SHP77 treated with DMSO at 0.1 percent for 48 hours (cell line): Measurements from ENCODE around the gene NID2.

ENCODE experiments used
- DNase-seq: peaks from one replicate; lab custom pipeline; 2025; lab: John Stamatoyannopoulos, UW

NID2 gene

DNA sequence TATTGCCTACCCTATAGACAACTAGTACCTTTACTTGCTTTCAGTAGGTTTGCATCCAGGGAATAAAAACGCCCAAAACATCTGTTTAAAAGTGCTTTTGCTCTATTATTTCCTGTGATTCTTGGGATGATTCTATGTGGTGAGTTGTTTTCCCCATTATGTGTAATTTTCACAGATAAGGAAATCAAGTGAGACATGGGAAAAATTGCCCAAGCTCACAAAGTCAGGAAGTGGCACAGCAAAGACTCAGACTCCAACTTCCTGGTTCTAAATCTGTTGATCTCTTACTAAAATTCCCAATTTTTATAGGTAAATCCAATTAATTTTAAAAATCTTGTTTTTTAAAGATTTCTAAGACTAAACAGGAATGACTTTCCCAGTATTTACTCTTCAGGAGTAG lies 39.0 kb downstream of the NID2 start:
- no peak for DNase-seq

DNA sequence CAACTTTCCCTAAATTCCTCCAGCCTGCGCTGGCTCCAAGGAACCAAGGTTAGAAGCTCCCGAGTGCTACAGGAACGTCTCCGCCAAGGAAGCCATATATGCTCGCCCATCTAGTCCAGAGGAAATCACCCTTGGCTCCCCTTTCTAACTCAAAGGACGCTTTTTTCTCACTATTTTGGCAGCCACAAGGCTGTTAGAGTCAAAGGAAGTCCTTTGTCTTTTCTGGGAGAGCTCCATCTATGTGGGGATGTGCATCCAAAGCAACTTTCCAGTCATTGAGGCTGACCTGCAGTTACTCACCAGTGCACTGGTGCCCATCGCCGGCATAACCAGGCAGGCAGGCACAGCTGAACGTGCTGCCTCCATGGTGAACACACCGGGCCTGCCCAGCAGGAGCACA lies 42.0 kb downstream of the NID2 start:
- no peak for DNase-seq

DNA sequence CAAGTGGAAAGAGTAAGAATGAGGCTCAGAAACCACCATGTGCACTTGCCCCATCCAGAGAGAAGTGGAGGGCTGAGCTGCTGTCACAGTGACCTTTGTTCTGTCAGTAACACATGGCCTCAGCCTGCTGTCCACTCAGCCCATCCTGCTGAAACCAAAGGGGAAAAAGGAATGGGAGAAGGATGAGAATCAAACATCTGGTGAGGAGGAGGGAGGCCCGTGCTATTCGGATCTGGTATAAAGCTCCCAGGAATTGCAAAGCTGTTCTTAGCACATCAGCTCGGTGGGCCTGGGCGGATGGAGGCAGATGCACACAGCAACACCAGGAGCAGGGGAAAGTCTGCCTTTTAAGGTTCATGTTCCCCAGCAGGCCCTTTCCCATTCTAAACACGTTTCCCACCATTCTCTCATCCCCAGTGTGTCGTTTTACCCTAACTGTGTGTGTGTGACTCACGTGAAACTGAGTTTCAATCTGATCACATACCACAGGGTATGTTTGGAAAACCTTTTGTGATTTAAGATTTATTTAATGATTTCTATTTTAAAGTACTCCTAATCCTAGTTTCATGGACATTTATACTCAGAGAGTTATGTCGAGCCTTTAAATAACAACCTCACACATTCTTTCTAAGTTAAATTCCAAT lies 42.7 kb downstream of the NID2 start:
- DNase-seq, result no peak

DNA sequence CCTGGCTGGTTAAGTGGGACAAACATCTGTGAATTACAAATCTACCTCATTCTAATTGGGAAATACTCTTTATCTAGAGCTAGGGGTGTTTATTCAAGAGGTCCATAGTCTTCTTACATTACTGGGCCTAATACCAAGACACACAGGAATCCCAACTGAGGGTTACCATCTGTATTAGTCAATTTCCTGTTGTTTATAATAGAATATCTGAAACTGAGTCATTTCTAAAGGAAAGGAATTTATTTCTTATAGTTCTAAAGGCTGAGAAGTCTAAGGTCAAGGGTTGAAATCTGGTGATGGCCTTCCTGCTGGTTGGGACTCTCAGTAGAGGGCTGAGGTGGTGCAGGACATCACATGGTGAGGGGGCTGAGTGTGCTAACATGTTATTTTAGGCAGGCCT lies 43.5 kb downstream of the NID2 start:
- DNase-seq, result no peak

DNA sequence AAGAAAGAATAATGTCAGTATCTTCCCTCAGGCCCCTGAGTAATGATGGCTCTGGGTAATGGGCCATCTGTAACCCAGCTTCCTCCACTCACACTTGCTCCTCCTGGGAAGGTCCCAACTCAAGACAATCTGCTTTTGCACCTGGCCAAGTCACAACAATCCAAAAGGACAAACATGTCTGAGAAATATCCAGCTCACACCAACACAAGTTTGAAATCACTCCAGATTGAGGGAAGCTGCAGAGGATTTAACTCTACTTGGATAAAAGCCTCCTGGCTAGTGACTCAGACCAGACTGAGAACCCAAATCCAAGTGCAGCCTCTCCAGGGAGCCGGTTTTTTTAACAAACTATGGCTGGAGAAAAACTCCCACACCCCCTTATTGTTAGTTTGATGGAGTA lies 45.3 kb downstream of the NID2 start:
- no peak for DNase-seq

DNA sequence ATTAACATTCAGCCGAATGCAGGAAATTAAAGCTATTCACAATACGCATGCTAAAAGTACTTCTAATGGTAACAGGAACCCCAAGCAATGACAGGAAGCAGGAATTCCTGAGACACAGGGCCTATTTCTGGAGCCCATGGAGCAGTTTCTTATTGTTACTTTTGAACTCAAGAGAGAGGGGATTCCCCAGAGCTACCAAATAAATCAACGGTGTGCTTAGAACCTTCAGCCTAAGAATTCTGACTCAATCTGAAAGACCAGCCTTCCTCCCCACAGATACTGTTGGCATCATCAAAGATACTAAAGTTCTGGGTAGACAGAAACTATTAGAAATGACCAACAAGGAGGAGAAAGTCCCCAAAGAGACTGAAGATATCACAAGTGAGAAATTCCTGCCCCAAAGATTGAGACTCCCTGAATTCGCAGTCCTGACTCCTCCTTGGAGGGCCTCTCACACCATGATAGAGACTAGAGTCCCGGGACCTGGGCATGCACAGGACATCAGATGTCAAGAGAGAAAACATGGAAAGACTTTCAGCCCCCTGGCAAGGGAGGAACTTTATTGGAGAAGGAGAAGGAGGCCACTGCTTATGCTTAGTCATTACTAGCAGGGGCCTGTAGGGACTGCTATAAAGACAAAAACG lies 46.8 kb downstream of the NID2 start:
- DNase-seq, result no peak

DNA sequence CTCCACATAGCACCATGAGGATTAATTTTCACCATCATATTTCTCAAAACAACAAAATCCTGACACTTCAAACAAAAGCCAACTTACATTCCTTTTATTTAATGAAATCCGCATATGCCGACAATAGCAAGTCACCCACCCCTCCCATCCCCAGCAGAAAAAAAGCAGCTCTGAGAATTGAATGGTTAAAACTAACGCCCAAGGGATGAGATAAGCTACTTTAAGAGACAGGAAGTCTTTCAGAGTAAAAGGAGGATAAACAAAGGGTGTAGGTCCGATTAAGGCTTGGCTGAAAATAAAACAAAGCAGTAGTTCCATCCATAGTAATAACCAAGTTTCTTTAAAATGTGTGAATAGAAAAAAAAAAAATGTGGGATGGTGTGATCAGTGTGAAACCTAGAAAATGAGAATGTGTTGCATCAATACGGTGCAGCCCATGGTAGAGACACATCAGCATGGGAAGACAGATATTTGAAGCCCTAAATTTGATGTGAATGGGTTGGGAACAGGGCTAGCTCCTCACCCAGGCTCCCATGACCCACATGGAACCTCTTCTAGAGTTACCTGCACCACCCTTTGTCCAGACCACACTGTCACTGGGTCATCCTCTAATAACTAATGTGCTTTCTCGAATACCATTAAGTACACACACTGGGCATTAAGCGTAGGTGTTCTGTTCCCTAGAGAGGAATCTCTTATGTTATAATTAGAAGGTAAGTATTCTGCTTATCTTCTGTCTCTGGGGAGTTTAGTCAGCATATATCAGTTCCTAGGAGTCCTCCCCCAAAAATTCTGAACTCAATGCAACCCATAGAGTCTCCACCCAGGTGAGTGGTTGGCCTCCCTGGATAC lies 47.8 kb downstream of the NID2 start:
- DNase-seq, result no peak

DNA sequence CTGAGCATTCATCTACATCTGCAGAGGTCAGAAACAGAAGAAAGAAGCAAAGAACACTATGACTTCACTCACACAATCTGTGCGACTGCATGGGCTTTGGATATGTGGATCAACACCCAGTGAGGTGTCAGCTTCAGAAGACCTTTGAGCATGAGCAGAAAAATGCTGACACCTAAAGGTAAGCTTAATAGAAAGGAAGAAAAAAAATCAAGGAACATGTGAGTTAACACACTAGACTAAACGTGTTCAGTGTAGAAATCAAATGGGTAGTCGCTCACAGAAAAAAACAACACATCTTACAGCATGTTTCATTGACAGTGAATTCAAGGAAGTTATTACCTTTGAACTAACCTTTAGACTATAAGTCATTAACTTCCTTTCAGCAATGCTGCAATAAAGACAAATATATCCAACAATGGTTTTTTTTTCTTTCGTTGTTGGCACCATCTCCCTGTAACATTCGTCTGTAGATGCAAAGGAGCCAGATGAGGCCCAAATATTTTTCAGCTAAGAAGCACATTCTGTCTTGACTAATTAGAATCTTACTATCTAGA lies 48.6 kb downstream of the NID2 start:
- no peak for DNase-seq

DNA sequence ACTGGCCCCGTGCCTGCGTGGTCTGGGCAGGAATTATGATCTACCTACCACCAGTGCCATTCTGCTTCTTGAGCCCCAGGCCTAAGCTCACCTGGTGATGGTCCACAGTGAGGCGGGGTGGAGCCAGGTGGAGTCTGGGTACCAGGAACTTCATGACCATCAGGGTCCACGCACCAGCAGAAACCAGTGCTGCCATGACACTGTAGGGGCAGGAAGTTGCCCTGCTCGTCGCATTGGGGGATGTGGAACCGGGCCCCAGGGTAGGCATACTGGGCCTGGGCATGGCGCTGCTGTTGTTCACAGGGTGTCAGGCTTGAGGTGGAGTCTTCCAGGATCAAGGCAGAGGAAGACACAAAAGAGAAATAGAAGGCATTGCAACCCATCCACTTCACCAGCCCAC lies 49.9 kb downstream of the NID2 start:
- DNase-seq, result no peak

DNA sequence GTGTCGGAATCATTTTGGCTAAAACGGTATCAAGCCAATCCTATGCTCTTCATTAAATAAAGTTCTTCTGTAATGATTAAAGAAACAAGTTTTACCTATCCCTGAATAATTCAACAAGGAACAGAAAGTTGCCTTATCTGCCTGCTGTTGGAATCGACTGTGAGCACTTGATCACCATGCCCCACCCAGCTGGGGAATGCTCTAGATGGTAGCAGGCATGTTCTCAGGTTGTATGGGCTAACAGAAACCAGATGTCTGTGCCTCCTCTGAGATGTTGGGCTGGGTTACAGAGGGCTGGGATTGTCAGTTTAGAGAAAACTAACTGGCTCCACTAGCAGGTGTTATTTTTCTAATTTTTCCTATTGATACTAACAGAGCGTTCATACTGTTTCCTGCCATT lies 50.6 kb downstream of the NID2 start:
- no peak for DNase-seq

DNA sequence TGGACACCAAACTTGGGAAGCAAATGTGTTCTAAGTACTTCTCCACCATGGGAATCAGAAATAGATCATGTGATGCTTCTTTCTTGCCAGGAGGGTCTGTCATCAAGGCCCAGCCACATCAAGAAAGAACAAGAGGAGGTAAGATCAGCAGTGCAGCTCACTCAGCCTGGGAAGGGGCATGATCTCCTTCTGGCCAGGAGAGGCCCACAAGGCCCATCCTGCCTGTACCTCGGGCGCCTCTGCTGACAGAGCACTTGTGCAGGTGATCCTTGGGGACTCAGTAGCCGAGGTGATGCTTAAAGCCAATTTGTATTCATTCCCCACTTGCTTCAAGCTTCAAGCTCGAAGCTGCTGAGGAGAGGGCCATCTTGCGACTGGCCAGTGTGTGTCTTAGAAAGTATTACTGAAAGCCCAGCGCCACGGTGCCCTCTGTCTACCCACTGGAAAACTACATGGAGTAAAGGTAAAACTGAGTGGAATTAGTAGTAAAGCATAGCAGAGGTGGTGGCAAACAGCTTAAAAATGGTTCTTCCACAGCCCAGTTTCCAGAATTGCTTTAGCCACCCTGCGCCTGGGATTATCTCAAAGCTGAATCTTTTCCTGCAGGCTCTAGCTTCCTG lies 53.3 kb downstream of the NID2 start:
- peak; percentile 17 for DNase-seq

DNA sequence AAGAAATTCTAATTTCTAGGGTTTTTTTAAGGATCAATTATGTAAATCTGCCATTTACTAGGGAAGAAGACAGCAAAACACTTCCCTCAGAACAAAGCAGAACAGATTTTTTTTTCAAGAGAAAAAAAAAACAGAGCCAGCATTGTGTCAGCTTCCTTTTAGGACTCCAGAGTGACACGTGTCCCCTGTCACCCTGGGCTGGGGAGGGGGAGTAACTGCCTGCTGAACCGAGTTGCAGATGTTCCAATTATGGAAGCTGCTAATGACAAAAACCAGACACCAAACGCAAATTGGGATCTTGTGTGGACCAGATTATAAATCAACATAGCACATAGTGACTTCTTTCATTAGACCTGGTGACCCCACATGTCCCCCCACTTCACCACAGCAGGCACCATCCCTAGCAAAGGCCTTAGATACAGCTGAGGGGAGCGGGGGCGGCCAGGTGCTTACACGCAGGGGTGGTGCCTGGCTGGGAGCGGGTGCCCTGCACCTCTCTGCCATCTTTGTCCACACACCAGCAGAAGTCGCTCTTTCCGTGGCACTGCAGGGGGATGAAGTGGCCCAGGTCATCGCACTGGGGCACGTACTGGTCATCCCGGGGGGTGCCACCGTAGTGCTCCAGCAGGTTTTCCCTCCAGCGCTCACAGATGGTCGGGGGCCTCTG lies 54.1 kb downstream of the NID2 start:
- no peak for DNase-seq

DNA sequence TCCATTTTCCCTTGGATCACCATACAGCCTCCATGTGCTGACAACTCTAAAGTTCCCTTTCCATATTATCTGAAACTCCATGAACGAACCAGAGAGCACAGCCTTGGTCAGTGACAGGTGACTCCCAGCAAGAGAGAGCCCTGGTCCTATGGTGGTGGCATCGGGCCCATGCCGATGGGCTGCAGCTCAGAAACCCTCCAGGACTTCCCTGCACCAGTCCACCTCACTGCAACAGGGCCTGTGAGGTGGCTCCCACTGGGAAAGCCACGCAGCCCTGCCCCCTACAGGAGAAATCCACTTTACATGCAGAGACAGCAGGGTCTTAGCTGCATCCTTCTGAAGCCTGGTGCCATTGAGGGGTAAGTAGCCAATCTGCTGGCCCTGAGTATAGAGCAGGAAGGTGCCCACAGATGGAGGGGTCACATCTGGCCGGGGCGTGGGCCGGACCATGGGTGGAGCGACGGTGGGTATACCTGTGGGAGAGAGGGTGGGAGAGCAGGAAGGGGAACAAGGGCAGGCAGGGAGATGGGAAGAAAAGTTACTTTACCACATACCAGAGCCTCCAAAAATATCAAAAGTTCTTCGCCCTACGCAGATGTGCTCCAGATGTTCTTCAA lies 54.8 kb downstream of the NID2 start:
- DNase-seq, result no peak

DNA sequence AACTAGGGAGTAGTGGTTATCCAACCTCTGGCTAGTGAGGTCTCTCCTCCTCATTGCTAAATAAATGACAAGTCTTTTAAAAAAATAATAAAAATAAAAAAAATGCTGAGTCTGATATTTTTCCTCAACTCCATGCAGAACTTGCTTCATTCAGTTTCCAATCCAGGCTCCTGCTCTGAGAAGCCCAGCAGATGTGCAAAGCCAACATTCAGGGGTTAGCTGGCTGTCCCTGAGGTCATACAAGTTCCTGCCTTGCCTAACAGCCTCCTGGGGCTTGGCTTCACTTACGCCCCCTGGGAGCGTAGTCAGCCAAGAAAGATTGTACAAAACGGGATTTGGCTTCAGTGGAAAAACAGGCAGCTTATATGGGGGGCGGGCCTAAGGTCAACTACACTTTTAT lies 56.2 kb downstream of the NID2 start:
- no peak for DNase-seq

DNA sequence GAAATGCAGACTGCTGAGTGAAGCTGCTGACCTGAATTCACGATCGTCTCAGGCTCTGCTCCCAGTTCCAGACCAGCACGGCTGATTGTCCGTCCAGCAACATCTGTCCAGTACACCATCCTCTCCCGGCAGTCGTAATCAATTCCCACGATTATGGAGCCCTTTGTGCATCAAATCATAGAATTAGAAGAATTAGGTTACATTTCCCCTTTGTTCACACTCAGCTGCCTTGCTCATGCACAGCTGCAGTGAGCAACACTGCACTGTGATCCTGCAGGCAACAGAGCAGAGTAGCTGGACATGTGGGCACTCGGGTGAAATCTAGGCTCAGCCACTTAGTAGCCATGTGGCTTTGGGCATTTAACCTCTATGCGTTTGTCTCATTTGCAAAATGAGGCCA lies 57.3 kb downstream of the NID2 start:
- no peak for DNase-seq

DNA sequence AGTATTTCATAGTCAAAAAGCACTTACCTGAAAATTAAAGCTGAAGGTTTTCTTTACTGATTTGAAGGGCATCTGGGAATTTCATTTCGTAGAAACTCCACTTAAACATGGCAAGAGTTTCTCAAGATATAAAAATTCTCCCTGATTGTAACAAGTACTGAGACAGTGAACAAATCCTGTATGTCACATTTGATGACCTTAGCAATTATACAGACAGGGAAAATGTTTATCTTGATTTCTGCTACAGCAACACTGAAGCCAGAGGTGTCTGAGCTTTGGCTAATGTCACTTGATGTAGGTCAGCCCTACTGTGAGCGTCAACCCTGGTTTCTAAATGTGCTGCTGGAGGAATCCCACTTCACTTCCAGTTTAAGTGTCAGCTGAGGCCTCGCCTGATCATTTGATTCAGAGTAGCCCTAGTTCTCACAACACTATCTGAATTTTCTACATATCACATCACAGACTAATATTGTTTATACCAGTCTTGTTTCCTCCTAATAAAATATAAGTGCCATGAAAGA lies 58.6 kb downstream of the NID2 start:
- no peak for DNase-seq

DNA sequence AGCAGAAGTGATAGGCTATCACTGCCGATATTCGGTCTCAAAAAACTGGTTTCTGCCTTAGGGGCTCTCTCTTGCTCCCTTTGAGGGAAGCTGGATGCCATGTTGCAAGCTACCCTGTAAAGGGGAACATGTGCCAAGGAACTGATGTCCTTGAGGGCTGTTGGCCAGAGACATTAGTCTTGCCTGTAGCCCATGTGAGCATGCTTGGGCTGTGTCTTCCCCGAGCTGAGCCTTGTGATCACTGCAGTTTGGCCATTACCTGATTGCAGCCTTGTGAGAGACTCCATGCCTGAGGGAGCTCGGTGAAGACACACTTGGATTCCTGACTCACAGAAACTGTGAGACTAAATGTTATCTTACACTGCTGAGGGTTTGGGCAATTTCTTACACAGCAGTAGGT lies 60.7 kb downstream of the NID2 start:
- DNase-seq, result no peak

DNA sequence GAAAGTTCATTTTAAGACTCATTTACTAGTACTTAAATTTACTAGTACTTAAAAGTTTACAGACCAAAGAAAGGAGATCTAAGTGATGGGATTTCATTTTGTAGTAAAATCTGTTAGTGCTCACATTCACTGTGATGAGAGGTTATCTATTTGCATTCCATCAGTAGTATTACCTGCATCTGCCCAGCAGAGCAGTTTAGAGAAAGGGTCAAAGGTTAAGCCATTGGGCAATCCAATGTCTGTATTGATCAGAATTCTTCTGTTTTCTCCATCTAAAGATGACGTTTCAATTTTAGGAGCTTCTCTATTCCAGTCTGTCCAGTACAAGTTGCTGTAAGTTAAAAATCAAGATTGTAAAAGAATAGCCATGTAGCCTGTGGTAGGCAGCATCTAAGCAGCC lies 61.2 kb downstream of the NID2 start:
- DNase-seq, result no peak

DNA sequence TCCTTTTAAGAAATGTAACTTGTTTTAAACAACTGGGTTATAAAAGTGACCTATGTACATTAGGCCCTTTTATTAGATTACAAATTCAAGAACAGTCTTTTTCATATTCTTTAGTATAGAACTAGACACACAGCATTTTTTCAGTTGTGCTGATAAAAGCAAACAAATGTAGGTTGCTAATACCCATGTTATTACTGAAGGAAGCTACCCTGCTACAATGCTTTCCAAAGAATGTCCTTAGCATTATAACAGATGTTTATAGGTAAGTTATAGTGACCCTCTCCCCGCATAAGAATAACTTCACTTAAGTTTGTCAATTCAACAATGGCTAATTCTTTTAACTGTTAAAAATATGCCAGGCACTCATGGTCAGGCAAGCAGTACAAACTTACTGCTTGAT lies 61.6 kb downstream of the NID2 start:
- no peak for DNase-seq

DNA sequence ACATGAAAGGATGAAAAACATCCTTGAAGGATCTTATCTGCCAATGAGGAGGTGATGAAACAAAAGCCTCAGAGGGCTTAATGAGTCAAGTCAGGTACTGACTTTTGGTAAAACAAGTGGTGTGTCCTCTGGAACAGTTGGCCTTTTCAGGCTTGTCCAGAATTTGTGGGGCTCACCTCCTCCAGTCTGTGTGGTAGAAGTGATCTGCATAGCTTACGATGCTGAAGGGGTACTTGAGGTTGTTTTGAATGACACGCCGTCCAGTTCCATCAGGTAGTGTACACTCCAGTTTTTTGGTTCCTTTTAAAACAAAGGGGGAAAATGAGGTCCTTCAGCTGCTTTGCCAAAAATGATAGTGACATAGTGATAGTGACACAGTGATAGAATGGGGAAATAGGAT lies 62.5 kb downstream of the NID2 start:
- no peak for DNase-seq

DNA sequence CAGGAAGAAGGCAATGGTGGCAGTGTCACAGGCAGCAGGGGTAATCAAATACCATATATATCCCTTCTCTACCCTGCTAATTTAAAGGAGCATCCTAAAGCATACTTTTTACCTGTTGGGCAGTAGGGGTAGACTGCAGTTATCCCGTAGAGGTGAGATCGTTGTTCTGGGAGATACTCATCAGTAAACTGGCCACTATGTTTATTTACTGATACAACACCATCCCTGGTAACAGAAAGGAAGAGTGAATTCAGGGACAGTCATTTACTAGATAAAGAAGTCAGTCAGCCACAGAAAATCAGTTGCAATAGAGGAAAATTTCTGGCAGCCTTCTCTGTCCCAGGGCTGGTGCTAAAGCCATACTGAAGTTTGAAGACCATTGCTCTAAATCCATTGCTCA lies 63.2 kb downstream of the NID2 start:
- DNase-seq, result no peak
